Muscle of leg (tissue), 11 donors: Measurements from ENCODE around the gene TMEM233. TPM values are rescaled to one million over a fixed set of nuclear protein-coding genes. Genes with fewer than 3 reads are reported as not detected.

Experiments used
- DNase-seq: peaks from one replicate; pipeline ENCODE4 v3.0.0; 2013
- H3K27ac ChIP-seq: one replicate; pipeline ENCODE4 v1.5.1; 2013; ENCODE audit warnings: mild to moderate bottlenecking, low read length, control low read depth
- H3K27me3 ChIP-seq: one replicate; pipeline ENCODE4 v1.6.1; 2013; ENCODE audit warnings: low read length; ENCODE audit not compliant: control insufficient read depth, insufficient read depth
- H3K36me3 ChIP-seq: one replicate; pipeline ENCODE4 v1.6.1; 2013; ENCODE audit warnings: low read length; ENCODE audit not compliant: control insufficient read depth, insufficient read depth
- H3K4me1 ChIP-seq: one replicate; pipeline ENCODE4 v1.6.1; 2013; ENCODE audit warnings: low read length; ENCODE audit not compliant: control insufficient read depth, insufficient read depth
- H3K4me3 ChIP-seq: one replicate; pipeline ENCODE4 v1.5.1; 2013; ENCODE audit warnings: low read length, control low read depth
- H3K9me3 ChIP-seq: replicated peaks from 2 replicates; pipeline ENCODE4 v1.6.1; 2013; ENCODE audit warnings: low read depth, low read length; ENCODE audit not compliant: control insufficient read depth
- WGBS: methylation state at CpG from one replicate; pipeline ENCODE4 v1.1.5; 2013; ENCODE audit warnings: missing lambda C conversion rate; ENCODE audit not compliant: insufficient coverage; 5-methylcytosine and 5-hydroxymethylcytosine counted together
- polyA plus RNA-seq, 8 donors: library from polyadenylated mRNA; unstranded; fragments of 120-200 nt; gene quantifications; one replicate each; pipeline versions ENCODE4 v1.2.1 to v1.2.3, GENCODE V29; 2013; ENCODE audit warnings: inconsistent platforms in 1 of 8, low replicate concordance in 1 of 8; ENCODE audit not compliant: insufficient read length in 8 of 8, insufficient read depth in 1 of 8
- total RNA-seq: library from RNA; stranded (reverse); fragments of 120-200 nt; gene quantifications from one replicate; pipeline ENCODE4 v1.2.4, GENCODE V29; 2013

Gene TMEM233
- total and polyA plus RNA-seq, 9 donors = 1.8 to 4.9 (median 2.5) TPM

GRCh38 chr12:119679081-119679480 is 85.5 kb downstream of the TMEM233 start:
- H3K27me3 ChIP-seq = no peaks in the 10 kb centered on the region
- H3K4me3 ChIP-seq = no peak overlapping the region
- H3K4me1 ChIP-seq = peaks cover 8% of the 10 kb centered on the region
- no peak for DNase-seq
- no peaks in the 10 kb centered on the region for H3K9me3 ChIP-seq
- peaks cover 79% of the 10 kb centered on the region for H3K36me3 ChIP-seq
- WGBS = 93% methylated on average over 4 of the region's 5 CpGs
- no peak overlapping the region for H3K27ac ChIP-seq

DNA sequence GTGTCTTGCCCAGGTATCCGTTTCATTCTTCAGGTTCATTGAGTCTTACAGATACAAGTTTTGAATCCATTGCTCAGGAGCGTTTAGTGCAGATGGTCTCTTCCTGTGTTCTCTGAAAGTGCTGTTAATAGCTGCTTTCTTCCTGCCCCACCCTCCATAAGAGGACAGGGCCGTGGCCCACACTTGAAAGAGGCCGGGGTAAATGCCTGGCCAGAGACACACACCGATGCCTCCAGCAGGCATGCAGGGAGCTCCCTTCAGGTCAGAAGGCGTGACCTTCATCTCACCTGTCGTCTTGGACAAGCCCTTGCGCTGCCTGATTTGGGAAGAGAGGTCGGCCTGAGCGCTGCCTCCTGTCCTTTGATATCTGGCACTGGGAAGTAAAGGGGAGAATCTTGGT is 85.9 kb downstream of the TMEM233 start:
- 94% methylated on average over 9 of the region's 10 CpGs for WGBS

DNA sequence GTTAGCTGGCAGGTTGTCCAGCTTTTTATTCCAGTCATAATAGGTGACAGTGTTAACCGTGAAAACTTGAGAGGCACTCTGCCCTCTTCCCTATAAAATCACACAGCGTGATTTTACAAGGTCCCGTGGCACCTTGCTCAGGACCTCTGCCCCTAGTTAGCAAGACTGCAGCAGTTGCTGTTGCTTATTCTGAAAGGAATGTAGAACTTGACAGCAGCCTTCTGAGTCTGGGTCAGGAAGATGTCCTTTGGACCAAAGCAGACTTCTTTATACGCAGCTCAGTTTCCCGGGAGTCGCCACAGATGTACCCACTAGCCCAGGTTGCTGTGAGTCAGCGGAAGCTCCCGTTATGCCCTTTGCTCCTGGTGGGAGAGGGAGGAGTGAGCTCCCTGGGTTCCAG is 87.5 kb downstream of the TMEM233 start:
- no peak for DNase-seq
- Histone ChIP-seq H3K27me3 (no peaks in the 10 kb centered on the region), H3K4me1 (peaks cover 18% of the 10 kb centered on the region), H3K36me3 (peaks cover 59% of the 10 kb centered on the region), H3K27ac (no peak overlapping the region), H3K4me3 (no peak overlapping the region), H3K9me3 (no peaks in the 10 kb centered on the region)
- WGBS = 90% methylated on average over 4 of the region's 8 CpGs

More for the DNA sequence above, 85.9 kb downstream of the TMEM233 start:
- H3K36me3 ChIP-seq = peaks cover 75% of the 10 kb centered on the region
- no peaks in the 10 kb centered on the region for H3K27me3 ChIP-seq
- no peak overlapping the region for H3K4me3 ChIP-seq
- H3K9me3 ChIP-seq = no peaks in the 10 kb centered on the region
- DNase-seq = no peak
- no peak overlapping the region for H3K27ac ChIP-seq
- H3K4me1 ChIP-seq = peaks cover 12% of the 10 kb centered on the region

- no peaks in the 10 kb centered on the region for H3K27me3 ChIP-seq
- no peak for DNase-seq
- H3K27ac ChIP-seq = no peak overlapping the region
- 80% methylated on average over 2 of the region's 9 CpGs for WGBS
- peaks cover 26% of the 10 kb centered on the region for H3K4me1 ChIP-seq
- no peak overlapping the region for H3K4me3 ChIP-seq
- H3K36me3 ChIP-seq = peaks cover 50% of the 10 kb centered on the region
- no peaks in the 10 kb centered on the region for H3K9me3 ChIP-seq
These were observed 88.4 kb downstream of the TMEM233 start for GRCh38 chr12:119681728-119682638.

- peaks cover 32% of the 10 kb centered on the region for H3K4me1 ChIP-seq
- no peak overlapping the region for H3K27ac ChIP-seq
- peaks cover 44% of the 10 kb centered on the region for H3K36me3 ChIP-seq
- no peak for DNase-seq
- no peaks in the 10 kb centered on the region for H3K9me3 ChIP-seq
- no peaks in the 10 kb centered on the region for H3K27me3 ChIP-seq
- no peak overlapping the region for H3K4me3 ChIP-seq
- no CpG with 5 or more reads among the region's 3 CpGs for WGBS
These were observed 89.2 kb downstream of the TMEM233 start for GRCh38 chr12:119682639-119683252.

DNA sequence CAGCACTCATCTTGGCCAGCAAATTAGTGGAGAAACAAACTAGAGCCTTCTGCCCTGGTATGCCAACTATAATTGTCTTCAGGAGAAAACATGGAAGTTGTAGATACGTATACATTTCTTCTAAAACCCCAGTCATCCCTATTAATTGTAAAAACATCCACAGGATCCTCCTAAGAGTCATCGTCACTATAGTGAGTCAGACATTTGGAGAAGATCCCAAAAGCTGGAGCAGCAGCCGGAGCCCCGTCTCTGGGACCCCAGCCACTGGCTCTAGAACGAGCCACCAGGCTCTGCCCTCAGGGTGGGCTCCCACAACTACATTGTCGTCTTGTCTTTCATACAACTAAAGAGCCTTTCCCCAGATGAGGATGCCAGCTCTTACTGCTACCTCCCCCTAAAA is 89.8 kb downstream of the TMEM233 start:
- Histone ChIP-seq H3K9me3 (no peaks in the 10 kb centered on the region), H3K4me3 (no peak overlapping the region), H3K27me3 (no peaks in the 10 kb centered on the region), H3K4me1 (peaks cover 37% of the 10 kb centered on the region), H3K27ac (peak overlapping the region; percentile 47), H3K36me3 (peaks cover 40% of the 10 kb centered on the region)
- WGBS = 38% methylated on average over 6 of the region's 6 CpGs
- DNase-seq = peak; percentile 65

- no peak for DNase-seq
- Histone ChIP-seq H3K4me1 (peaks cover 37% of the 10 kb centered on the region), H3K27me3 (no peaks in the 10 kb centered on the region), H3K4me3 (no peak overlapping the region), H3K36me3 (peaks cover 36% of the 10 kb centered on the region), H3K27ac (peak overlapping the region; percentile 73), H3K9me3 (no peaks in the 10 kb centered on the region)
- 83% methylated on average over 1 of the region's 3 CpGs for WGBS
These were observed 90.2 kb downstream of the TMEM233 start for GRCh38 chr12:119683816-119684215.

- Histone ChIP-seq H3K27me3 (no peaks in the 10 kb centered on the region), H3K4me1 (peaks cover 37% of the 10 kb centered on the region), H3K27ac (peak overlapping the region; percentile 73), H3K36me3 (peaks cover 26% of the 10 kb centered on the region), H3K4me3 (no peak overlapping the region), H3K9me3 (no peaks in the 10 kb centered on the region)
- no CpG with 5 or more reads among the region's 10 CpGs for WGBS
- peak; percentile 55 for DNase-seq
These were observed 91.3 kb downstream of the TMEM233 start for GRCh38 chr12:119684711-119685369.

- DNase-seq = no peak
These were observed 91.8 kb downstream of the TMEM233 start for GRCh38 chr12:119685375-119685774.

GRCh38 chr12:119686355-119686754 is 92.8 kb downstream of the TMEM233 start:
- H3K4me3 ChIP-seq = no peak overlapping the region
- 60% methylated on average over 10 of the region's 12 CpGs for WGBS
- no peak for DNase-seq
- H3K27me3 ChIP-seq = no peaks in the 10 kb centered on the region
- H3K9me3 ChIP-seq = no peaks in the 10 kb centered on the region
- peaks cover 13% of the 10 kb centered on the region for H3K36me3 ChIP-seq
- H3K4me1 ChIP-seq = peaks cover 40% of the 10 kb centered on the region
- peak overlapping the region; percentile 43 for H3K27ac ChIP-seq

More at GRCh38 chr12:119685375-119685774, 91.8 kb downstream of the TMEM233 start:
- H3K27me3 ChIP-seq = no peaks in the 10 kb centered on the region
- H3K36me3 ChIP-seq = peaks cover 22% of the 10 kb centered on the region
- no peaks in the 10 kb centered on the region for H3K9me3 ChIP-seq
- WGBS = 53% methylated on average over 4 of the region's 4 CpGs
- peaks cover 37% of the 10 kb centered on the region for H3K4me1 ChIP-seq
- peak overlapping the region; percentile 43 for H3K27ac ChIP-seq
- H3K4me3 ChIP-seq = no peak overlapping the region
